MM.1S (cell line): ENCODE data around the gene CASP12.

Source experiments
- CTCF ChIP-seq: fragments of 300-600 bp; sonication (generic); IDR thresholded peaks from 2 replicates; pipeline ENCODE4 v1.5.1; 2016; ENCODE audit warnings: antibody characterized with exemption, low read length, mixed read lengths
- EZH2 ChIP-seq: fragments of 300-600 bp; sonication (generic); optimal IDR thresholded peaks from 2 replicates; pipeline ENCODE3; 2017; ENCODE audit warnings: low read depth, mild to moderate bottlenecking, antibody characterized with exemption, low read length, mixed read lengths
- EZH2phosphoT487 ChIP-seq: fragments of 300-600 bp; sonication (generic); IDR thresholded peaks from 2 replicates; pipeline ENCODE4 v1.6.1; 2018; ENCODE audit warnings: antibody characterized with exemption, low read length

DNA sequence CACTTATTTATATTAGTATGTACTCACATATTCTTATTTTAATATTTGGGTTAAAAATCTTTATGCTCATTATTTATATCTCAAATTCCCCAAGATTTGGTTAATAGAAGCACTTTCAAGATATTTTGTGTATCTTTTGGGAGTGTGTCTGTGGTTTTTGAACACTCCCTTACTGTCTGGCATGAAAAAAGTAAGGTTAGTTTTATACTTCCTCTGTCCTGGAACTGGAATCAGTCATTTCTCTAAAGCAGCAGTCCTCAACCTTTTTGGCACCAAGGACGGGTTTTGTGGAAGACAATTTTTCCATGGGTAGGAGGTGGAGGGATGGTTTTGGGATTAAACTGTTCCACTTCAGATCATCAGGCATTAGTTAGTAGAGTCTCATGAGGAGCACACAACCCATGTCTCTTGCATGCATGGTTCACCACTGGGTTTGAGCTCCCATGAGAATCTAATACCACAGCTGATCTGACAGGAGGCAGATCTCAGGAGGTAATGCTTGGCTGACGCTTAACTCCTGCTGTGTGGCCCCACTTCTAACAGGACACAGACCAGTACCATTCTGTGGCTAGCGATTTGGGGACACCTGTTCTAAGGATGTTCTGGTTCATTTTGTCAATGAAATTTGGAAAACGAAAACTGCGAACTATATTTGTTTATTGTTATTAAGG lies 60.2 kb downstream of the CASP12 start:
- TF ChIP-seq CTCF = no peak
- TF ChIP-seq EZH2 = no peak
- TF ChIP-seq EZH2phosphoT487 = no peak
